ENCODE data around the gene SCAMP5. TPM values are rescaled to one million over a fixed set of nuclear protein-coding genes. Genes with fewer than 3 reads are reported as not detected.

SCAMP5 gene
- total RNA-seq, 1 donor from 2014 or later = 132 TPM

GRCh38 chr15:74961616-74962015, 33.7 kb upstream of the SCAMP5 start:
- Mint-ChIP-seq H3K4me1 (ENCODE audit: unreplicated experiment) (peaks cover 60% of the 10 kb centered on the region), H3K4me3 (ENCODE audit: unreplicated experiment) (peak overlapping the region; percentile 77), H3K9me3 (ENCODE audit: unreplicated experiment) (no peaks in the 10 kb centered on the region), H3K27ac (ENCODE audit: unreplicated experiment) (peak overlapping the region; percentile 96), H3K36me3 (ENCODE audit: low read depth, unreplicated experiment) (peaks cover 4% of the 10 kb centered on the region), H3K27me3 (ENCODE audit: unreplicated experiment) (peaks cover 15% of the 10 kb centered on the region)
- TF ChIP-seq CTCF (IDR thresholded peaks at IDR 0.05; ENCODE audit: unreplicated experiment) = no peak
- DNase-seq (ENCODE audit: low spot score) = no peak

- Mint-ChIP-seq H3K27ac (ENCODE audit: unreplicated experiment) (peak overlapping the region; percentile 76), H3K36me3 (ENCODE audit: low read depth, unreplicated experiment) (peaks cover 4% of the 10 kb centered on the region), H3K4me3 (ENCODE audit: unreplicated experiment) (peak overlapping the region; percentile 57), H3K27me3 (ENCODE audit: unreplicated experiment) (peaks cover 15% of the 10 kb centered on the region), H3K9me3 (ENCODE audit: unreplicated experiment) (no peaks in the 10 kb centered on the region), H3K4me1 (ENCODE audit: unreplicated experiment) (peaks cover 60% of the 10 kb centered on the region)
- no peak for TF ChIP-seq CTCF (IDR thresholded peaks at IDR 0.05; ENCODE audit: unreplicated experiment)
- no peak for DNase-seq (ENCODE audit: low spot score)
Observed at GRCh38 chr15:74962219-74962618, 33.1 kb upstream of the SCAMP5 start.

GRCh38 chr15:74962671-74963070, 32.7 kb upstream of the SCAMP5 start:
- Mint-ChIP-seq H3K9me3 (ENCODE audit: unreplicated experiment) (no peaks in the 10 kb centered on the region), H3K4me3 (ENCODE audit: unreplicated experiment) (no peak overlapping the region), H3K27ac (ENCODE audit: unreplicated experiment) (peak overlapping the region; percentile 76), H3K4me1 (ENCODE audit: unreplicated experiment) (peaks cover 60% of the 10 kb centered on the region), H3K27me3 (ENCODE audit: unreplicated experiment) (peaks cover 15% of the 10 kb centered on the region), H3K36me3 (ENCODE audit: low read depth, unreplicated experiment) (peaks cover 4% of the 10 kb centered on the region)
- TF ChIP-seq CTCF (IDR thresholded peaks at IDR 0.05; ENCODE audit: unreplicated experiment) = no peak
- no peak for DNase-seq (ENCODE audit: low spot score)

GRCh38 chr15:74963213-74963612, 32.1 kb upstream of the SCAMP5 start:
- no peak for DNase-seq (ENCODE audit: low spot score)
- Mint-ChIP-seq H3K4me3 (ENCODE audit: unreplicated experiment) (no peak overlapping the region), H3K27me3 (ENCODE audit: unreplicated experiment) (peaks cover 12% of the 10 kb centered on the region), H3K27ac (ENCODE audit: unreplicated experiment) (peak overlapping the region; percentile 78), H3K4me1 (ENCODE audit: unreplicated experiment) (peaks cover 56% of the 10 kb centered on the region), H3K36me3 (ENCODE audit: low read depth, unreplicated experiment) (peaks cover 4% of the 10 kb centered on the region), H3K9me3 (ENCODE audit: unreplicated experiment) (no peaks in the 10 kb centered on the region)
- TF ChIP-seq CTCF (IDR thresholded peaks at IDR 0.05; ENCODE audit: unreplicated experiment) = no peak

- peak; percentile 37 for DNase-seq (ENCODE audit: low spot score)
- peaks cover 45% of the 10 kb centered on the region for H3K4me1 Mint-ChIP-seq (ENCODE audit: unreplicated experiment)
- H3K27ac Mint-ChIP-seq (ENCODE audit: unreplicated experiment) = peak overlapping the region; percentile 81
- H3K27me3 Mint-ChIP-seq (ENCODE audit: unreplicated experiment) = peaks cover 5% of the 10 kb centered on the region
- H3K9me3 Mint-ChIP-seq (ENCODE audit: unreplicated experiment) = no peaks in the 10 kb centered on the region
- no peak overlapping the region for H3K4me3 Mint-ChIP-seq (ENCODE audit: unreplicated experiment)
- no peak for TF ChIP-seq CTCF (IDR thresholded peaks at IDR 0.05; ENCODE audit: unreplicated experiment)
- peaks cover 4% of the 10 kb centered on the region for H3K36me3 Mint-ChIP-seq (ENCODE audit: low read depth, unreplicated experiment)
Observed at GRCh38 chr15:74964794-74965193, 30.6 kb upstream of the SCAMP5 start.

Measured in endothelial cell (in vitro differentiated cells).